NCI-H82 treated with DMSO at 0.1 percent for 48 hours (cell line): ENCODE results near the gene TYW1.
A peak's percentile ranks its signal among the peaks of the same experiment; 100 is the strongest.
"Not testable (repeated sequence)": the region's sequence is repeated elsewhere in the genome, so short reads cannot be mapped to it uniquely, and the experiment has no call there.

ENCODE experiments used
- DNase-seq: peaks from one replicate; lab custom pipeline; 2025; ENCODE audit not compliant: unreplicated experiment; lab: John Stamatoyannopoulos, UW

Gene TYW1

DNA sequence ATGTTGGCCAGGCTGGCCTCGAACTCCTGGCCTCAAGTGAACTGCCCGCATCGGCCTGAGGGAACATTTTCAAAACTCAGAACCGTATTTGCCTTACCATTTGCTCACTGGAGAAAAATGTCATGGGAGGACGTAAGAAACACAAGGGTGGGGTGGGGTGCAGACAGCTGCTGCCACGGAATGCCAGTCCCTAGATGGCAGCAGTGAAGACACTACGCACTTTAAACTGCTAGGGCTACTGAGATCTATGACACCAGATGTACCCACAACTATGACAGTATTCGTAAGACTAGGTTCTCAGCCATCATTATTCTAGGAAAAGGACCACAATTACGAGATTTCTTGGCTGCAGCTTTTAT is 2.0 kb upstream of the TYW1 start:
- not testable (repeated sequence) for DNase-seq

DNA sequence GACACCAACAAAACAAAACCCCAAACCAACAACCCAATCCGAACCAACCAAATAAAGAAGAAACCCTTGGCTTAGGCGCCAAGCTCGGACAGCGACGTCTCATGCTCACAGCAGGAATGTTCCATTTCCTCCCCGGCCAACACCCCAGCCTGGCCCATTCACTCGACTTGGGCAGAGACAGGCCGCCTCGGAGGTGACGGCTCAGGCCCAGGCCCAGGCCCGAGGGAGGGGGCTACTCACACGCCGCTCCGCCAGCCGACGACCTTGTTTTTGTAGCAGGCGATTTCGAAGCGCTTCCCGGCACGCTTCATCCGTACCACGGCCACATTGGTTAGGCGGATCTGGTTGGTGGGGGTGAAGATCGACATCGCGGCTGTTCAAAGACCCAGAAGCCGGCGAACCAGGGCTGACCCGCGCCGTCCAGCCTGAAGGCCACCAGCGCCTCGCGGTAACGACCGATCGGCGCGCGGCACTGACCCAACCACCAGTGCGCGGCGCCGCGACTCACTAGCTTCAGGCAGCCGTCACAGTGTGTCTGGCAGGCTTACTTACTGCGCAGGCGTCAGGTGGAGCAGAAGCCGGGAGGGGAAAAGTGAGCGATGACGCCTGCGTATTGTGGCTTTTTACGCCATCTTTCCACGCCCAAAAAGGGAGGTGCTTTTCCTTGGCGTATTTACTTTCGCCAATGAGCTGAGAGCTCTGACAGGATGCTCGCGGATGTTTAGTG is 1.4 kb upstream of the TYW1 start, which contains the start of gene SBDS:
Gene SBDS (minus strand): TSS at position 537 of the 727 bp plus-strand sequence. CDS start 169 bp downstream, at position 368.
- peak; percentile 94 for DNase-seq

DNA sequence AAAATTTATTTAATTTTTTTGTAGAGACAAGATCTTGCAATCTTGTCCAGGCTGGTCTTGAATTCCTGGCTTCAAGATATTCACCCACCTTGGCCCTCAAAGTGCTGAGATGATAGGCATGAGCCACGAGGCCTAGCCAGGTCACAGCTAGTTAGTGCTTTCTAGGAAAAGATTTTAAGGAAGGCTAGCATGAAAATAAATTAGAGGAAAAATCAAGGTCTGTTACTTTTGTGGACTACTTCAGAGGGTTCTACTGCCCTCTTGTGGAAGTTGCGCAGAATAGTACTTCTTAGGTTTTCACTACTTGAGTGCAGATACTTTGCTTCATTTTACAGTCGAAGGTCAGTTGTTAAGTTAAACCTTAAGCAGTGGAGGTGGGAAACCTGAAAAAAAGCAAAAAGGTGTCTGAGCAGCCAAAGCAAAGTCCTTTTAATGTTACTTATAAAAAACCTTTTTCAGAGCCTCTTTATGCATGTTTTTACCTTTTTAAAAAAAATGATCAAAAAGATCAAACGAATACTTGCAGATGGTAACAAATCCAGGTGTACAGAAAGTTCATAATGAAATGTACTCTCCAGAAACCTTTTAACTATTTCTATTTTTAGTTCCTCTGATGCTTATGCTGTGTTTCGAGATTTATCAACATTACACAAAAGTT is 4.1 kb downstream of the TYW1 start:
- not testable (repeated sequence) for DNase-seq

DNA sequence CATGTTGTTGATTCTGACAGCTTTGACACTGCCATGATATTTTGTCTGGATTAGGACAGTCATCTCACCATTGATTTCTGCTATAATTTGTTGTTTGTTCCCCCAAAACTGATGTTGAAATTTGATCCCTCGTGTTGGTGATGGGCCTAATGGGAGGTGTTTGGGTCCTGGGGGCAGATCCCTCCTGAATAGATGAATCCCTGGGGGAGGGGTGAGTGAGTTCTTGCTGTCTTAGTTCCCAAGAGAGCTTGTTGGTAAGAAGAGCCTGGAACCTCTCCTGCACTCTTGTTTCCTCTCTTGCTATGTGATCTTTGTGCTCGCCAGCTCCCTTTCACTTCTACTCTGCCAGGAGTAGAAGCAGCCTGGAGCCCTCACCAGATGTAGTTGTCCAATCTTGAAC is 7.5 kb downstream of the TYW1 start:
- DNase-seq: not testable (repeated sequence)

DNA sequence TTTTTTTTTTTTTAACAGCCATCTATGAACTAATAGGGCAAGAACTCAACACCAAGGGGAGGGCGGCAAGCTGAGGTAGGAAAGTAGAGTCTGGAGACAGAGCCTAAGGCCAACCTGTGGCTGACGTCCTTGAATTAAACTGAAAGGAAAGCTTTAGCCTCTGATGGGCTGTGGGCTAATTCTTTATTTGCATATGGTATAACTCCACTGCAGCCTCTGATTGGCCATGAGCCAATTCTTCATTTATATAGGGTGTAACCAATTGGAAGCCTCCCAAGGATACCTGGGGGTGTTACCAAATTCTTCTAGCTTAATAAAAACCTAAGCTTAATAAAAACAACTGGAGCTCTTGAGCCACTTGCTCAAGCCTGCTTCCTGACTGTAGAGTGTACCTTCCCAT is 10.3 kb downstream of the TYW1 start:
- DNase-seq: no peak

DNA sequence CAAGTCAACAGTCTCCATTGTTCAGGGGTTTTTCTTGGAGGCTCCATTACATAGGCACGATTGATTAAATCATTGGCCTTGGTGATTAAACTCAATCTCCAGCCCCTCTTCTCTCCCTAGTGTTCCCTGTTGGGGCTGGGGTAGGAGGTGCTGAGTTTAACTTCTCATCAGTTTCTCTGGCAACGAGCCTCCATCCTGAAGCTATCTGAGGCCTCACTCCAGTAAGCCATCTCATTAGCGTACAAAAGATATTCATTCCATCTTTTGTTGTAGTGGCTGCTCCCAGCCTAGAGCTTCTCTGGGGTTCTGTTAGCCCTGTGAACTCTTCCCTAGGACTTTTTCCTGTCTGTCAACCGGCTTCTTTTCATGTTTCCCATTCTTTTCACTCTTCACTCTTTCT is 11.6 kb downstream of the TYW1 start:
- no peak for DNase-seq

GRCh38 chr7:67009677-67010076 is 13.0 kb downstream of the TYW1 start:
- not testable (repeated sequence) for DNase-seq

DNA sequence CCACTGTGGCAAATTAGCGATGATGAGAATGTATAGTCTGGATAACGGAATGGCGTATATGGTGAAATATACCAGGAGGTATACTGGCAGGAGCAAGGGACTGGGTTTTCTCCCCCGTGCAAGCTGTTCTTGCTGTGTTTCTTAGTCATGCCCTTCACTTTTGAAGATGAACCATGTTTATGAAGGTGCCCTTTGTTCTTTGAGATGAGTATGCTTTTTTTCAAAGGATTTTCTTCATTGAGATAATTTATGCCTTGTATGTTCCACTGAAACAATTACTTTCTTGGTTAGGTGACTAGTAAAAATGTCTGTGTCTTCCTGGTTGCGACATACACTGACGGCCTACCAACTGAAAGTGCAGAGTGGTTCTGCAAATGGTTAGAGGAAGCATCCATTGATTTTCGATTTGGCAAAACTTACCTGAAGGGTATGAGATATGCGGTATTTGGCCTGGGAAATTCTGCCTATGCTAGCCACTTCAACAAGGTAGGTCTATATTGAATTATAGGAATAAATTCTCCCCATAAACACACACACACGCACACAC is 17.5 kb downstream of the TYW1 start:
- not testable (repeated sequence) for DNase-seq

DNA sequence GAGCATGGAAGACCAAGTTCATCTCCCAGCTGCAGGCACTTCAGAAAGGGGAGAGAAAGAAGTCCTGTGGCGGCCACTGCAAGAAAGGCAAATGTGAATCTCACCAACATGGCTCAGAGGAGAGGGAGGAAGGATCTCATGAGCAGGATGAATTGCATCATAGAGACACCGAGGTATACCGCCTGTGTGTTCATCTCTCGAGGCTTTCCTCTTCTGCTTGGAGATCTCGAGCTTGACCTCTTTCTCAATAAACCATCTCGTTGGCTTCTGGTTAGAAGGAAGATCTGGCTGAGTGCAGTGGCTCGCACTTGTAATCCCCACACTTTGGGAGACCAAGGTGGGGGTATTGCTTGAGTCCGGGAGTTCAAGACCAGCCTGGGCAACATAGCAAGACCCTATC is 21.3 kb downstream of the TYW1 start:
- not testable (repeated sequence) for DNase-seq

DNA sequence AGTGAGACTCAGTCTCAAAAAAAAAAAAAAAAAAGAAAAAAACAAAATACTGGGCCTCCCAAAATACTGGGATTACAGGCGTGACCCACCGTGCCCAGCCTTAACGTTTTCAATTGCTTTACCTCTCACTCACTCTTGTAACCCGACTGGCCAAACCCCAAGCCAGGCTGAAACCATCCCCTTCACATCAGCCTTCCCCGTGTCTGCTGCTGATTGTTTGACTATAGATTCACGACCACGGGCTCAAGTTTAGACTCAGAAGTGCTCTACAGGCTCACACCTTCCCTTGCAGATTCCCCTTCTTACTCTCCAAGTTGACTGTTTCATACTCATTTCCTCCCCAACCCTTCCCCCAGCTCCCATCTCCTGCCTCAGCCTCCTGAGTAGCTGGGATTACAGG is 22.3 kb downstream of the TYW1 start:
- no peak for DNase-seq

DNA sequence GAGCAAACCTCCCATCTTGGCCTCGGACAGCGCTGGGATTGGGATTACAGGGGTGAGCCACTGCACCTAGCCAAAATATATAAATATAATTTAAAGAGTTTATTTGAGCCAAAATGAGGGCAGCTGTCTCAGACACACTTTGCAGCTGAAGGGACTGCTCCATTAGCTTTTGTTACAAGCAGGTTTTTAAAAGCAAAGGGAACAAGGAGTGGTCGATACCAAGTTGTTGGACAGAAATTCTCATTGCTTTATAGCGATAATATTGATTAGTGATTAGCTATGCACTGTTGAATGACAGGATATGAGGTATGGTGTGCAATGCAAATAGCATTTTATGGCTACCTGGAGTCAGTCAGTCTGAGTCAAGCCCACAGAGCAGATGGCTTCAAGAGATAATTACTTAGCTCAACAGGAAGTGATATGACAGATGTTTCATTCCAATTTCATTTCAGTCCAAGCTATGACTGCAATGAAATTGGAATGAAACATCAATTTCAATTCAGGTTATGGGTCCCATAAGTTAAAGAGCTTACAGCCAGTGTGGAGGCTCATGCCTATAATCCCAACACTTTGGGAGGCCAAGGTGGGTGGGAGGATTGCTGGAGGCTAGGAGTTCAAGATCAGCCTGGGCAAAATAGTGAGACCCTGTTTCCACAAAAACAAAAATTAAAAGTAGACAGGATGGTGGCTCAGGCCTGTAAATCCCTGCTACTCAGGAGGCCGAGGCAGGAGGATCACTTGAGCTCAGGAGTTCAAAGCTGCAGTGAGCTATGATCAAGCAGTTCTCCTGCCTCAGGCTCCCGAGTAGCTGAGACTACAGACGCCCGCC is 23.1 kb downstream of the TYW1 start:
- DNase-seq: no peak

DNA sequence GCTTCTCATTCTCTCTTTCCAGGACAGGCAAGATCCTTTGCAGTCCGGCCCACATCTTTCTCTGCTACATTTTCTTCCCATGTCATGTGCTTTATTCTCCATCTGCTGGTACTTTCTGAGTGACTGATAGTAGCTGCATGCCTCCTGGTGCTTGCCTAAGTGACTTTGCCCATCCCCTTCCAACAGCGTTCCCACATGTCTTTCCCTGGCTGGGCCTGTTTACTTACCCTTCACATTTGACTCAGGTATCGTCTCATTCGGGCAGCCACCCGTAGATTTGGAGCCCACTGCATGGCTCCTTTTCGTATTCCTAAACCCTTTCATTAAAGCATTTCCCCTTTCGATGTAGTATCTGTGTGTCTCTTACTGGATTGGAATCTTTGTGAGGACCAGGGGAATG is 24.6 kb downstream of the TYW1 start:
- no peak for DNase-seq

DNA sequence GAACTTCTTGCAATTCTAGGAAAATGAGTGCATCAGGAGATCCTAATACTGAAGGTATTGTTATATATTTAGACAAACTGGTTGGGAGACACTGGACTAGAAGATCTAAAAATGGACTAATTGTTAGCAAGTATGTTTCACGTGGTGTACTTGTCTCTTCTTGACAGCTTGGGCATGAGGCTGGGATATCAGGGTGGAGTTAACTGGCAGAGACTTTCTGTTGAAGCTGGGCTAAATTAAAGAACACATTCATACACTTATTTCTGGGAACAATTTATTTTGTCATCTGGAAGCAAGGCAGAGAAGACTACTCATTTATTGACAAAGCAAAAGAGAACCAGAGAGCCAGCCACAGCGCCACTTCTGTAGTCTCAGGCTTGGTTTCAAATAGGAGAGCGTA is 25.9 kb downstream of the TYW1 start:
- no peak for DNase-seq

DNA sequence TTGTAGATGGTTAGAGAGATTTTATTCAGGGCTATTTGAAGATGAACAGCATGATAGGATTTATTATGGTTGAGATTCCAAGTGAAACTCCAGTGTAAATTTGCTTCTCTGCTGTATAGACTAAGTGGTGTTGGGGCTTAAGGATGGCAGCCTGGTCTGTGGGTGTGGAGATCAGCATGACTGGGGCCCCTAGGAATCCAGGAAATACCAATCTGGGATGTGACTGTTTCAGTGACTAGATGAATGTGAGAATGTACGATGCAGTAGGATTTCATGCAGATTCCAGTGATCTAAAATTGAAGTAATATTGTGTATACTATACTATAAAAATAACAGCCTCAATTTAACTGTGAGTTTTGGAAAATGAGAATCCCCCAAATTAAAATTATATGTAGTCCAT is 28.8 kb downstream of the TYW1 start:
- not testable (repeated sequence) for DNase-seq

- not testable (repeated sequence) for DNase-seq
These were observed 35.1 kb downstream of the TYW1 start for GRCh38 chr7:67031685-67032084.

DNA sequence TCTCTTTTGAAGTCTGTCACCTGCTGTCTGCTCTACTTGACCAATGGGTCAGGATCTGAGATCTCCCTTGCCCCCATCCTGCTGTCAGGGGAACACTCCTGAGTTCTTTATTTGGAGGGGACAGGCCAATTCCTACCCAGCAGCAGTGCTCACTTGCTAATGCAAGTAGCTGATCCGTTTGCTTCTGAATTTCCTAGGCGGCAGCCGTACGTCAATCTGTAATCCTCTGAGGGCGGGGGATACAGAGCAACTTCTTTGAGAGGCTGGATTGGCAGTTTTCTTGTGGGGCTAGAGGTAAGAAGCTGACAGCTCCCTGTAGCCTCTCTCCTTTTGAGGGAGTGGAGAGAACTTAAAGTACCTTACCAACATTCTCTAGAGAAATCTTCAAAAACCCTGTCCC is 36.6 kb downstream of the TYW1 start:
- no peak for DNase-seq

- DNase-seq: peak; percentile 34
These were observed 40.1 kb downstream of the TYW1 start for GRCh38 chr7:67036432-67037395.

DNA sequence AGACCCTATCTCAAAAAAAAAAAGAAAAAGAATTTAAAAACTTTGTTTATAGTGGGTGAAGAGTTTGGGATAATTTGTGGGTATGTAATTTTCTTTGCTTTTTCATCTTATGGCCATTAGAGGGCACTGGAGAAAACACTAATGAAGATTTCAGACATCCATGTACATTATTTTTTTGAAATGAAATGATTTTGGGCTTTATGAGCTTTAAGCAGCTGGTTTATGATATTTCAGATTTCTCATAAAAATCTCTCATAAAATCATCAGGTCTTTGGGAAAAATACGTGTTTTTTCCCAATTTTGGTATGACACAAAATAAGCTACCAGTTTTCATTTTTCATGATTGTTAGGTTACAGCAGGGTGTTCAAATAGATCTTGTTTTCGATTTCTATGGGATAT is 44.2 kb downstream of the TYW1 start:
- DNase-seq: not testable (repeated sequence)

GRCh38 chr7:67042781-67043558 is 46.3 kb downstream of the TYW1 start:
- DNase-seq: peak; percentile 10

DNA sequence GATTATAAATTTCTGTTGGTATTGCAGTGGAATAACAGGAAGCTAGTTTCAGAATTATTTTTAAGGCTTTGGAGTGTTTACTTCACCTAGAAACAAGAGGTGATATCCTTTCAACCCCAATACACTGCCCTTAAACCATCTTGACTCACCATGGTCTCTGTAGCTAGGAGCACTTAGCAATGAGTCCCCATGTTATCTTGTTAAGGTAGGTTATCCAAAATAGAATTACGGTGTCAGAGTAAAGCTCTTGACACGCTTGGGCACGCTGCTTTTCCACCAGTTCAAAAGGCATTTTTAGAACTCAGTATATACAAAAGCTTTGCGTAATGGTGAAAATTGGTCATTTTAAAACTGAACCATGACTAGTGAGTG is 46.9 kb downstream of the TYW1 start:
- DNase-seq: not testable (repeated sequence)
